Activated CD4-positive, alpha-beta T cell treated with anti-CD3 and anti-CD28 coated beads, Interleukin-2, Interleukin-4, amounts not matched to agents 100 ng/mL and 50 ng/mL, durations not matched to agents 16 hours and 8 hours (primary cell): ENCODE measurements around the gene BMP7.

ENCODE experiments used
- DNase-seq: peaks from one replicate; pipeline ENCODE4 v3.0.0-alpha.2; 2020; ENCODE audit warnings: low spot score

BMP7 gene

GRCh38 chr20:57225830-57226229 lies 40.6 kb downstream of the BMP7 start:
- DNase-seq = no peak

GRCh38 chr20:57225197-57225733 lies 41.2 kb downstream of the BMP7 start:
- no peak for DNase-seq

GRCh38 chr20:57224641-57225138 lies 41.8 kb downstream of the BMP7 start:
- DNase-seq = no peak

- no peak for DNase-seq
Observed at GRCh38 chr20:57223648-57224489, 42.6 kb downstream of the BMP7 start.

GRCh38 chr20:57222631-57222950 lies 43.9 kb downstream of the BMP7 start:
- DNase-seq = no peak

- DNase-seq = no peak
Observed at GRCh38 chr20:57221916-57222630, 44.4 kb downstream of the BMP7 start.

- no peak for DNase-seq
Observed at GRCh38 chr20:57220337-57221145, 45.9 kb downstream of the BMP7 start.

- no peak for DNase-seq
Observed at GRCh38 chr20:57219071-57219677, 47.3 kb downstream of the BMP7 start.

GRCh38 chr20:57218489-57218888 lies 48.0 kb downstream of the BMP7 start:
- no peak for DNase-seq

GRCh38 chr20:57217802-57218201 lies 48.6 kb downstream of the BMP7 start:
- no peak for DNase-seq

GRCh38 chr20:57216669-57217068 lies 49.8 kb downstream of the BMP7 start:
- no peak for DNase-seq

GRCh38 chr20:57215826-57216471 lies 50.5 kb downstream of the BMP7 start:
- DNase-seq = no peak

GRCh38 chr20:57215426-57215825 lies 51.0 kb downstream of the BMP7 start:
- no peak for DNase-seq

GRCh38 chr20:57214948-57215347 lies 51.5 kb downstream of the BMP7 start:
- DNase-seq = no peak

GRCh38 chr20:57214427-57214826 lies 52.0 kb downstream of the BMP7 start:
- DNase-seq = no peak

- DNase-seq = no peak
Observed at GRCh38 chr20:57213924-57214323, 52.5 kb downstream of the BMP7 start.

GRCh38 chr20:57213291-57213690 lies 53.1 kb downstream of the BMP7 start:
- DNase-seq = no peak

- no peak for DNase-seq
Observed at GRCh38 chr20:57212534-57213276, 53.7 kb downstream of the BMP7 start.

- no peak for DNase-seq
Observed at GRCh38 chr20:57211908-57212533, 54.4 kb downstream of the BMP7 start.

- no peak for DNase-seq
Observed at GRCh38 chr20:57211406-57211805, 55.0 kb downstream of the BMP7 start.
